T47D (cell line): ENCODE results near the gene PHF21B.

Experiments
- DNase-seq, 2 experiments: peaks; one replicate each; pipeline versions ENCODE4 v3.0.0 to v3.0.0-alpha.2; 2011 to 2012; ENCODE audit warnings: low read depth in 1 of 2, low spot score in 1 of 2
- JUND ChIP-seq: IDR thresholded peaks from 2 replicates; pipeline ENCODE4 v1.6.1; 2012; ENCODE audit warnings: low read depth
- in situ Hi-C: cut with HindIII; loops from 2 replicates; pipeline ENCODE4 v1.10.0; 2016; ENCODE audit warnings: low sequenced_read_pairs, low pct_unique_long_range_greater_than_20kb

Gene PHF21B

GRCh38 chr22:44975427-44976262 lies 34.2 kb downstream of the PHF21B start:
- in situ Hi-C loops = no loop called here
- TF ChIP-seq JUND = no peak
- DNase-seq = peak; percentile 79 to 94

- TF ChIP-seq JUND = no peak
- no peak for DNase-seq
- in situ Hi-C loops = no loop called here
These were observed 35.4 kb downstream of the PHF21B start for GRCh38 chr22:44974454-44974853.

- no peak for DNase-seq
- no peak for TF ChIP-seq JUND
- in situ Hi-C loops = no loop called here
These were observed 36.0 kb downstream of the PHF21B start for GRCh38 chr22:44973829-44974228.

- DNase-seq = no peak
- TF ChIP-seq JUND = no peak
- in situ Hi-C loops = no loop called here
These were observed 37.3 kb downstream of the PHF21B start for GRCh38 chr22:44972363-44973083.

GRCh38 chr22:44971651-44972362 lies 38.0 kb downstream of the PHF21B start:
- in situ Hi-C loops = no loop called here
- DNase-seq = no peak
- TF ChIP-seq JUND = no peak

GRCh38 chr22:44970291-44970690 lies 39.5 kb downstream of the PHF21B start:
- DNase-seq = no peak
- in situ Hi-C loops = no loop called here
- no peak for TF ChIP-seq JUND

GRCh38 chr22:44969817-44970216 lies 40.0 kb downstream of the PHF21B start:
- no peak for DNase-seq
- in situ Hi-C loops = no loop called here
- no peak for TF ChIP-seq JUND

GRCh38 chr22:44968736-44969135 lies 41.1 kb downstream of the PHF21B start:
- in situ Hi-C loops = no loop called here
- TF ChIP-seq JUND = no peak
- DNase-seq = peak in 1 of 2 experiments; percentile 16

- in situ Hi-C loops = no loop called here
- no peak for TF ChIP-seq JUND
- no peak for DNase-seq
These were observed 44.6 kb downstream of the PHF21B start for GRCh38 chr22:44965171-44965570.

- in situ Hi-C loops = no loop called here
- no peak for DNase-seq
- no peak for TF ChIP-seq JUND
These were observed 45.1 kb downstream of the PHF21B start for GRCh38 chr22:44964722-44965078.

GRCh38 chr22:44963832-44964721 lies 45.7 kb downstream of the PHF21B start:
- no peak for DNase-seq
- TF ChIP-seq JUND = no peak
- in situ Hi-C loops = no loop called here
